ENCODE measurements around the gene NTF3.
"Not testable (repeated sequence)": the region's sequence is repeated elsewhere in the genome, so short reads cannot be mapped to it uniquely, and the experiment has no call there.

Gene NTF3

GRCh38 chr12:5514016-5514415 is 82.1 kb downstream of the NTF3 start:
- DNase-seq = no peak

DNA sequence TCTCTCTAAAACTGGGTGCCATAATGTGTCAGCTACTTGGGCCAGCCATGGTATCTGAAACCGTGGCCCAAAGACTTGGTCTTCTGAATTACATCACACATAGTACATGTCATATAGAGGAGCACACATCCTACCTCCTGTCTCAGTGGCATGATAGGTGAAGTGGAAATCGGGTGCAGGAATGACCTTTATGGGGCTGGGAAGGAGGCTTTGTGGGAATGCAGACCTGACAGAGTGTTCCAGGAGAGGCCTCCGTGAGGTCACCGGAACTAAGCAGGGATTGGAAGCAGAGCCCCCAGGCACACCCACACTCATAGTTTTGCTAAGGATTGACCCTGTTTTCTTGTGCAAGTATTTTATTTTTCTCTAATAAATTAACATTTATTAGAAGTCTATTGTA is 82.6 kb downstream of the NTF3 start:
- no peak for DNase-seq

- no peak for DNase-seq
Observed at GRCh38 chr12:5515458-5515857, 83.5 kb downstream of the NTF3 start.

- no peak for DNase-seq
Observed at GRCh38 chr12:5516371-5517241, 84.7 kb downstream of the NTF3 start.

GRCh38 chr12:5518584-5519365 is 86.9 kb downstream of the NTF3 start:
- no peak for DNase-seq

GRCh38 chr12:5520037-5520436 is 88.1 kb downstream of the NTF3 start:
- no peak for DNase-seq

- no peak for DNase-seq
Observed at GRCh38 chr12:5520831-5521230, 88.9 kb downstream of the NTF3 start.

GRCh38 chr12:5521456-5522325 is 89.8 kb downstream of the NTF3 start:
- DNase-seq = no peak

DNA sequence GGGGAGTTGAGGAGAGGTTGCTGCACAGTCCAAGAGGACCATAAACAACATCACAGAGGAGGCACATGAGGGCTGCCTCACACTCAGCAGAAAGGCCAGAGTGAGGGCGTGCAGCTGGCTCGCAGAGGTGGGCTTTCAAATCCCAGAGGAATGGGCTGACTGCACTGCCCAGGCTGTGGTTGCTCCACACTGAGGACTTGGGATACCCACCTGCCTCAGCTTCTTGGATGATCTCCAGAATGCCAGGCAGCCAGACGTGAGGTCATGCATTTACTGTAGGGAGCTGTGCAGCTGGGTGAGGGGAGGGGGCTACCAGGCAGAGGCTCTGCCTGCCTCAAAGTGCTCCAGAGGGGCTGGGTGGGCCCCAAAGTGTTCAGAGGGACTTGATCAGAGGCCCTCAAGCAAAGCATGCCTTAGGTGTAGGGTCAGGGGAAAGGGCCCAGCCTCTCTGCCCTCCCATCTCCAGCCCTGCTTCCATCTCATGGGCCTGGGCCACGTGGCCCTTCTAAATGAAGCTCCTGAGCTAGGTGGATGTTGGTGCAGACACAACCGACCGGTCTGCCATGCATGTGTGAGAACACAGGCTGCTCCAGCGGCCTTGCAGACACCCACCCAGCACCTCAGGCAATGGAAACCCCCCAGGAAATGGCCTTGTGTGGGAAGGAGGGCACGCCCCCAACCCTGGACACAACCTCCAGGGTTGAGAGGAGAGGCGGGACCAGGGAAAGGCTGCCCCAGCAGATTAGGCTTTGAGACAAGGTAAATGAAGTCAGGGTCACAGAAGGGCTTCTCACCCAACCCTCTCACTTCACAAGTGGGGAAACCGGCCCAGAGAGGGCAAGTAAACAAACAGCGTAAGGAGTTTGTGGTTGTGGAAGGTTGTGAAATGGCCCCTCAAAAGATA is 90.8 kb downstream of the NTF3 start:
- DNase-seq = no peak

DNA sequence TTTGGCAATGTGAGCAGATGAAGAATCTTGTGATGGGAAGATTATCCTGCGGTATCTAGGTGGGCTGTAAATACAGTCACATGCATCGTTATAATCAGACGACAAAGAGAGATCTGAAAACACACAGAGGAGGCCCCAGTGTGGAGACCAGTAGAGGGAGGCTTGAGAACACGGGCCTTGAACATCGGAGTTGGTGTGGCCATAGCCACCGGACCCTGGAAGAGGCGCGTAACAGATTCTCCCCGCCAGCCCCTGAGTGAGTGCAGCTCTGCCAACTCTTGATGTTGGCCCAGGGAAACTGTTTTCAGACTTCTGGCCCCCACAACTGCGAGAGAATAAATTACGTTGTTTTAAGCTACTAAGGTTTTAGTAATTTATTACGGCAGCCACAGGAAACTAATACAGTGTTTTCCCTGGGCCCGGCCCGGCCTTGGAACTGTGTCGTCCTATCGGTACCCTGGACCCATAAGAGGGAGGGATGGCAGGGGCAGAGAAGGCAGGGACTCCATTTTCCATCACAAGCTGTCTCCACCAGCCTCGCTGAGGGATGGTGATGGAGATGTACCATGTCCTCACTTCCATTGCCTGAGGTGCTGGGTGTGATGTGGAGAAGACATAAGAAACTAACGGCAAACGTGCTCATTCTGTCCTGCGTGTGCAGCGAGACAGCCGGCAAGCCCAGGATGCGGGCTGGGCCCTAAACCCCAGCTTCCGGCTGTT is 91.6 kb downstream of the NTF3 start:
- no peak for DNase-seq

- DNase-seq = no peak
Observed at GRCh38 chr12:5524116-5524768, 92.3 kb downstream of the NTF3 start.

DNA sequence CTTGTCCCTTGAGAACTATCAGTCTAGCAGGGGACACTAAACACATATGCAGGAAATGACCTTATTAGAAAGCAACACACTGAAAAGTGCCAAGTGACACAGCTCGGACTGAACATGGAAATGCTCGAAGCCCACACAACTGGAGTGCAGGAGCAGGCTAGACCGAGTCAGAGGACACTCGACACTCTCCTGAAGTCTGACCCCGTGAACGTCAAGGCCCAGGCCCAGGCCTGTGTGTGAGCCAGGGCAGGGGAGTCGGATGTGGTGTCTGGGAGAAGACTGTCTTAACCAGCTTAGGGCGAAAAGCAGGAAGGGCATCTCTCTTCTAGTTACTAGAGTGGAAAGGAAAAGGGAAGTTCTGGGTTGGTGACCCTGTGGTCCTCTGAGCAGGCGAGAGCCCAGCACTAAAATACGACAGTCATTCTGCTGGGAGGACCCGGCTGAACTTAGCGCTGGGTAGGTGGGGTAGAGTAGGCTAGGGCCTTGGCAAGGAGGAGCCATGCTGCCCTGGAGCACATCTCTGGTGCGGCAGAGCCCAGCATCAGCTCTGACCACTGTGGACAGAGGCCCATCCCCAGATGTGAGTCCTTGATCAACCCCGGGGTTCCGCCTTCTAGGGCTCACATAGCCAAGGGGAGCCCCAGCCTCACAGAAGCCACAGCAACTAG is 93.0 kb downstream of the NTF3 start:
- DNase-seq = no peak

GRCh38 chr12:5525783-5526367 is 94.0 kb downstream of the NTF3 start:
- DNase-seq = no peak

- DNase-seq = no peak
Observed at GRCh38 chr12:5533368-5533767, 101.5 kb downstream of the NTF3 start.

DNA sequence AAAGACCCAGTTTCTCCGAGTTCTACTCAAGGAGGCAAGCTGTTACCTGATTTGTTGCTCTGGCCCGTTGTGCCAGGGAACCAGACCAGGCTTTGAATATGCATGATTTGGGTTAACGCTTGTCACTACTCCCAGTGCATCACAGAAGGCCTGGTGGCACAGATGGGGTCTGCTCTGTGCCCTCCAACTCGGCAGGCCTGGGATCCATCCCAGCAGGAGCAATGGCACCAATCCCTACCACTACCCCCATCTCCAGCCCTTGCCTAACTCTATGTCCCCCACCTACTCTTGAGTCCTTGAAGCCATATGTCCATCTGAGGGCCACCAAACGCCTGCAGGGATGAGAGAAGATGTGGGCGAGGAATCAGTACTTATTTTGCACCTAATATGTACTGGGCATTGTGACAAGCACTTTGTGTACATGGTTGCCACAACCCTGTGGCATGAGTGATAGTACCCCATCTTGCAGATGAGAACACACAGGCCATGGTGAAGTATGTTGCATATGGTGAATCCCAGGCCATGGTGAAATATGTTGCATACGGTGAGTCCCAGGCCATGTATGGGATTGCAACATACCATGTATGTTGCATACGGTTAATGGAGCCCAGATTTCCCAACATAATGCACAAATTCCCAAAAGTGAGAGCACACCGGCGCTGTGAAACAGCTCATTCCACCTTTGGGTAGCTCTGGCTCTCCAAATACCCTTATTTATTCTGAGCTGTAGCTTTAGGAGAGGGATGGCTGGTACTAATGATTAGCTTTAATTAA is 102.7 kb downstream of the NTF3 start:
- no peak for DNase-seq

DNA sequence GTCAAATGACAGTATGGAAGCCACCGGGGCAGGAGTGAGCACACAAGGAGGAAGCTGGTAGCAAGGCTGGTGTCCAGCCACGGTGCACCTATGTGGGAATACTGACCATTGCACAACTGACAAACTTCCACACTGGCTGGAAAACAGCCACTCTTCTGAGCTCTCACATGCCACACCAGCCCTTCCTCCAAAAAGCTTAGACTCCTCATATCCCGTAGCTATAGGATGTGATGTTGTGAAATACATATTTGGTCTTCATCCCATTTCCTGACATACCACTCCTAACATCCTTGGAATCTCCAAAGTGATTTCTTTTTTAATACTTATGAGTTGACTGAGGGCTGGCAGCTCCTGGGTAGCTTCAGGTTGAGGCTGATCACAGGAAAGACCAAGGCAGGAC is 103.6 kb downstream of the NTF3 start:
- DNase-seq = no peak

- not testable (repeated sequence) for DNase-seq
Observed at GRCh38 chr12:5537026-5537615, 105.2 kb downstream of the NTF3 start.

GRCh38 chr12:5537771-5538170 is 105.9 kb downstream of the NTF3 start:
- DNase-seq = no peak
